GM18873 (cell line): ENCODE results near the gene CLTCL1.
"Not testable (repeated sequence)": the region's sequence is repeated elsewhere in the genome, so short reads cannot be mapped to it uniquely, and the experiment has no call there.

Experiments used
- ATAC-seq: cut with Tn5 transposase; IDR thresholded peaks from one replicate; pipeline ENCODE4 v1.9.1; 2021; ENCODE audit warnings: mild to moderate bottlenecking, moderate library complexity, moderate number of reproducible peaks; ENCODE audit not compliant: unreplicated experiment, low FRiP score

The CLTCL1 gene

GRCh38 chr22:19223617-19224016, 67.9 kb downstream of the CLTCL1 start:
- ATAC-seq = no peak

- ATAC-seq = no peak
Measured at GRCh38 chr22:19223110-19223509, 68.4 kb downstream of the CLTCL1 start.

GRCh38 chr22:19222242-19223005, 69.1 kb downstream of the CLTCL1 start:
- ATAC-seq = no peak

- ATAC-seq = no peak
Measured at GRCh38 chr22:19220867-19221266, 70.7 kb downstream of the CLTCL1 start.

GRCh38 chr22:19218541-19219233, 72.8 kb downstream of the CLTCL1 start:
- ATAC-seq = no peak

GRCh38 chr22:19216579-19216978, 74.9 kb downstream of the CLTCL1 start:
- ATAC-seq = no peak

- ATAC-seq = no peak
Measured at GRCh38 chr22:19215360-19215759, 76.2 kb downstream of the CLTCL1 start.

GRCh38 chr22:19214078-19214473, 77.4 kb downstream of the CLTCL1 start:
- ATAC-seq = no peak

GRCh38 chr22:19213442-19214077, 78.0 kb downstream of the CLTCL1 start:
- ATAC-seq = no peak

- no peak for ATAC-seq
Measured at GRCh38 chr22:19213001-19213400, 78.5 kb downstream of the CLTCL1 start.

- ATAC-seq = no peak
Measured at GRCh38 chr22:19212302-19212870, 79.1 kb downstream of the CLTCL1 start.

GRCh38 chr22:19210188-19210587, 81.3 kb downstream of the CLTCL1 start:
- ATAC-seq = no peak

- ATAC-seq = no peak
Measured at GRCh38 chr22:19208287-19208847, 83.2 kb downstream of the CLTCL1 start.

GRCh38 chr22:19207884-19208283, 83.6 kb downstream of the CLTCL1 start:
- ATAC-seq = no peak

- ATAC-seq = no peak
Measured at GRCh38 chr22:19207401-19207808, 84.1 kb downstream of the CLTCL1 start.

GRCh38 chr22:19206287-19206686, 85.2 kb downstream of the CLTCL1 start:
- no peak for ATAC-seq

- no peak for ATAC-seq
Measured at GRCh38 chr22:19204640-19205039, 86.9 kb downstream of the CLTCL1 start.

- ATAC-seq = no peak
Measured at GRCh38 chr22:19203834-19204233, 87.7 kb downstream of the CLTCL1 start.

GRCh38 chr22:19202799-19203186, 88.7 kb downstream of the CLTCL1 start:
- not testable (repeated sequence) for ATAC-seq

- ATAC-seq = no peak
Measured at GRCh38 chr22:19201869-19202798, 89.4 kb downstream of the CLTCL1 start.
